CMK (cell line): Measurements from ENCODE around the gene TNFRSF19.
"Not testable (repeated sequence)": the region's sequence is repeated elsewhere in the genome, so short reads cannot be mapped to it uniquely, and the experiment has no call there.

Experiments used
- DNase-seq: peaks from one replicate; pipeline ENCODE4 v3.0.0-alpha.2; 2010; ENCODE audit warnings: low read depth

TNFRSF19 gene, protein sequence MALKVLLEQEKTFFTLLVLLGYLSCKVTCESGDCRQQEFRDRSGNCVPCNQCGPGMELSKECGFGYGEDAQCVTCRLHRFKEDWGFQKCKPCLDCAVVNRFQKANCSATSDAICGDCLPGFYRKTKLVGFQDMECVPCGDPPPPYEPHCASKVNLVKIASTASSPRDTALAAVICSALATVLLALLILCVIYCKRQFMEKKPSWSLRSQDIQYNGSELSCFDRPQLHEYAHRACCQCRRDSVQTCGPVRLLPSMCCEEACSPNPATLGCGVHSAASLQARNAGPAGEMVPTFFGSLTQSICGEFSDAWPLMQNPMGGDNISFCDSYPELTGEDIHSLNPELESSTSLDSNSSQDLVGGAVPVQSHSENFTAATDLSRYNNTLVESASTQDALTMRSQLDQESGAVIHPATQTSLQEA

DNA sequence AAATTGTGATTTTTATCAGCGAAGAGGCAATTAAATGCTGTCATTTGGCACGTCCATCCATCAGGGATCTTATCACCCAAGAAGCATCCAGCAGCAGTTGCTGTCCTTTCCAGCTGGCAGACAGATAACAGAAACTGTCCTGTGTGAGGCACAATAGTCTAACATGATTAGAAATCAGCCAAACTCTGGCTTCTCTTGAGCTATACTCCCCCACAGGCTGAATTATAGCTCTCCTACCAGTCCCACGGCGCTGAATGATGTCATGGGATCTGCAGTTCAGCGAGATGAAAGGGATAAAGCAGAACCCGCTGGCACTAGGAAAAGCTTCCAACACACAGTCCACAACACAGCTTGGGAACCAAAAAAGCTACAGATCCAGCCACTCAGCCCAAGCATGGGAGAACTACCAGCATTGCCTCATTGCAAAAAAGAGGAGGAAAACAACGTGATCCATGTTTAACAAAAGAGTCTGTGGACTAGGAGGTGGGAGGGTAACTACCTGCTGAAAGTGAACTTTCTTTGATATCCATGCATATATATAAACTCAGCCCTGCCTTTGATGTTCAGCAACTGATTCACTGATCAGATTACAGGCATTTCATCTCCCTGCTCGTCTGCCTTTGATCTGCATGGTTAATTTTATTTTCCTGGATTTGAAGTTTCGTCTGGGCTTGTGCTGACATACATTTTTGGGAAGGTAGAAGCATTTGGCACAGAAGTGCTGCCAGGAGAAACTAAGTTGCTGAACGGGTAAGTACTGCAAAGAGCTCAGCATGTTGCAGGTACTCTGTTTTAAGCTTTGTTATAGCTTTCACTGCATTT, at the start of gene TNFRSF19:
Gene TNFRSF19 (plus strand): TSS at position 314 of the 822 bp plus-strand sequence. CDS start 19,772 bp downstream, outside the sequence.
- no peak for DNase-seq

DNA sequence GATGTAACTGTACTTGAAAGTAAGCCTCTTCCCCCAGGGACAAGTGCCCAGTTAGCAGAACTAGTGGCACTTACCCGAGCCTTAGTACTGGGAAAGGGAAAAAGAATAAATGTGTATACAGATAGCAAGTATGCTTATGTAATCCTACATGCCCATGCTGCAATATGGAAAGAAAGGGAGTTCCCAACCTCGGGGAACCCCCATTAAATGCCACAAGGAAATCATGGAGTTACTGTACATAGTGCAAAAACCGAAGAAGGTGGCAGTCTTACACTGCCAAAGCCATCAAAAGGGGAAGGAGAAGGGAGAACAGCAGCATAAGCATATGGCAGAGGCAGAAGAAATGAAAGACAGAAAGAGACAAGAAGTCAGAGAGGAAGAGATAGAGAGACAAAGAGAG, 40.3 kb upstream of the TNFRSF19 start:
- DNase-seq = not testable (repeated sequence)

DNA sequence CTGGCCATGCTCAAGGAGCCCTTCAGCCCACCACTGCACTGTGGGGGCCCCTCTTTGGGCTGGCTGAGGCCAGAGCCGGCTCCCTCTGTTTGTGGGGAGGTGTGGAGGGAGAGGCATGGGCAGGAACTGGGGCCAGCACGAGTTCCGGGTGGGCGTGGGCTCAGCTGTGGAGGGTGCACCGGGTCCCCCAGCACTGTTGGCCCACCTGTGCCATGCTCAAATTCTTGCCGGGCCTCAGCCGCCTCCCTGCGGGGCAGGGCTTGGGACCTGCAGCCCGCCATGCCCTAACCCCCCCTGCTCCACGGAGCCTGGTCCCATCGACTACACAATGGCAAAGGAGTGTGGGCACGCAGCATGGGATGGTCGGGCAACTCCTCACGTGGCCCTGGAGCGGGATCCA, 38.8 kb upstream of the TNFRSF19 start:
- no peak for DNase-seq

DNA sequence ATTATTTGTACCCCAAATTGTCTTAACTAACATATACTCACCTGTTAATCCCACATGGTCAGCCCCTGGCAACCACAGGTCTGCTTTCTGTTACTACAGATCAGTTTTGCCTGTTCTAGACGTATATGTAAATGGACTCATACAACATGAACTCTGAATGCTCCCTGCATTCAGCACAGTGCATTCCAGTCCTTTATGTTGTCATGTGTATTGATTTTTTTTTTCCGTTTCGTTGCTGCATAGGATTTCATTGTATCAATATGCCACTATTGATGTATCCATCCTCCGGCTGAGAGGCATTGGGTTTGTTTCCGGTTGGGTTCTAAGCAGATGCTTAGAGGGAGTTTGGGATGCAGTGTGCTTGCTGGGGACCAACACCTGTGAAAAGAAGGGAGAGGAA, 36.1 kb upstream of the TNFRSF19 start:
- no peak for DNase-seq

DNA sequence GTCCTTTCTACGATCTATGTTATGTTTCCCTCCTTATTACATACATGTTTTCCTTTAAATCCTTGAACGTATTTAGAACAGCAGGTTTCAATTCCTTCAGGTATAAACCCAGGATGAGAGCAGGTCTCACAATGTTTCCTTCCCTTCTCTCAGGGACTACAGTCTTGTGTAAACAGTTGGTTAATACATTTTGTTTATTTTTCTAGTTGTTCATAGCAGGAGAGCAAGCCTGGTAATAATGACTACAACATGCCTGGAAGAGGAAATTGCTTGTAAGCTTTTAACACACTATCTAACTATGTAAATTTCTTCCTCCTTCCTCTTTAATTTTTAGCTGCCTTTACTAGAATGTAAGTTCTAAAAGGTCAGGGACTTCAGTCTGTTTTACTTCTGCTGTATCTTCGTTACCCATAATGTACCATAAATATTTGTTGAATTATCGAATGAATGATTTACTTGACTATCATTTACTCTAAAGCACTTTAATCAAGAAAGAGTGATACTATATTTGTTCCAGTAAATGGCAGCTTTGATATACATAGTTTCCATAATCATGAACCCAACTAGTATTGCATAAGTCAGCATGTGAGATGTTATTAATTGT, 28.9 kb upstream of the TNFRSF19 start:
- no peak for DNase-seq

DNA sequence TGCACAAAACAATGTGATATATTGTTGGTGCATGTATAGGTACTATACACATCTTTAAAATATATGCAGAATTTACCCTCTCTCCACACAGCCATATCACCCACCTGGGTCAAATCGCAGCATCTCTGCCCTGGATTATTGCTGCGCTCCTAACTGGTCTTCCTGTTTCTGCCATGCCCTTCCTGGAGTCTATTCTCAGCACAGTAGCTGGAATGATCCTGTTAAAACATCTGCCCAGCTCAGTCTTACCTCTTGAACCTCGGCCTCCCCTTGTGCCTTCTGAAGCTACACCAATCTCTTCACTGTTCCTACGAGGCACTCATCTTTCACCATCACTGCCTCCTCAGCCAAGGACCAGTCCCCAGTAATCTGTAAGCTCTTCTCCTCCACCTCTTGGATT, 25.5 kb upstream of the TNFRSF19 start:
- no peak for DNase-seq

DNA sequence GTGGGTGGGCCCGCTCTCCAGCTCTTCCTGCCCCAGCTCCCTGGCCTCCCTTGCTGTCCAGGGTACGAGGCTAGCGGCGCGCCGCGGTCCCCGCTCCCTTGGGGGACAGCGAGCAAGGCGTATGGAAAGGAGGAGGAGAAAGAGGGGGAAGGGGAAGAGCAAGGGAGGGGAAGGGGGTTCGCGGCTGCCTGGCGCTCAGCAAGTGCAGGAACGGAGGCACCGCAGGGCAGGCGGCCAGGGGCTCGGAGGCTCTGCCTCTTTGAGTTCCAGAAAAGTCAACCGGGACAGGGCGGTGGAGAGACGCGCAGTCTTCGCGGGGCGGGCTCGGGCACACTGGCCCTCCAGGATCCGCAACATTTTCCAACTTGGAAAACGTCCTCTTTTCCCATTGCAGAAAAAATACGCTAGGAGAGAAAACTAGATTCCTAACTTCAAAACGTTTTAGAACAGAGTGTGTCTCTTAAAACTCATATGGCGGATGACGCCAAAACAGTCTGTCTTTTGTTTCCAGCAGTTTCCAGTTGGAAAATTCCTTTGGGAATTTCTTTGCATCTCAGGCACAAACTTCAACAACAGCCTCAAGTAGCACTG, 23.1 kb upstream of the TNFRSF19 start:
- no peak for DNase-seq

DNA sequence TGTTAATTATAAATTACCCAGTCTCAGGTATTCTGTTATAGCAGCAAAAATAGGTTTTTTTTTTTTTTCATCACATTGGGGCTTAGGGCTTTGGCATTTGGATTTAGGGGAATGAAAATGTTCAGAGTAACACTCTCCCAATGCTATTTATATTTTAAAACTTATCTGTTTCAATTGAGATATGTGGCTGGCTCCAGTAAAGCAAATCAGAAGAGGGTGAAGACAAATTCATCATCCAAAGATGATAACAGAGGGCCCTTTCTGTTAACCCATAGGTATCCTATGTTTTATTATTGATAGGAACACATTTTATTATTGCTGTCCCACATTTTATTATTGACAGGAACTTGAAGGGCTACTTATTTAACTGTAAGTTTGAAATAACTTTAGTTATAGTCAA, 20.5 kb upstream of the TNFRSF19 start:
- no peak for DNase-seq

DNA sequence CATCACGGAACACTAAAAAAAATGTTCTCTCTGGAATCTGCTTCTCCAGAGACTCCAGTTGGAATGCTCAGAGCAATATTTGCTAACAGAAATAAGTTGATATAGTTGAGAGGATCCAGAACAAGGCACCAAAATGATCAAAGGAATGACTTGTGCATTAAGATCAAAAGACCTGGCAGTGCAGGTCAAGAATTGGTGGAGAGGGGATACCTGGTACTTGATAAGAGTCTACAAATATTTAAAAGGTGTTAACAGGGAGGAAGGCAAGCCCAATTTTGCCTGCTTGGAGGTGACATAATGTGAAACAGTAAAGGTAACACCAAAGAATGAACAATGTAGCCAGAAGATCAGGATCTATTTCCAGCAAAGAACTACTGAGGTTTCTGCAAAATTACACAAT, 20.0 kb upstream of the TNFRSF19 start:
- DNase-seq = no peak

DNA sequence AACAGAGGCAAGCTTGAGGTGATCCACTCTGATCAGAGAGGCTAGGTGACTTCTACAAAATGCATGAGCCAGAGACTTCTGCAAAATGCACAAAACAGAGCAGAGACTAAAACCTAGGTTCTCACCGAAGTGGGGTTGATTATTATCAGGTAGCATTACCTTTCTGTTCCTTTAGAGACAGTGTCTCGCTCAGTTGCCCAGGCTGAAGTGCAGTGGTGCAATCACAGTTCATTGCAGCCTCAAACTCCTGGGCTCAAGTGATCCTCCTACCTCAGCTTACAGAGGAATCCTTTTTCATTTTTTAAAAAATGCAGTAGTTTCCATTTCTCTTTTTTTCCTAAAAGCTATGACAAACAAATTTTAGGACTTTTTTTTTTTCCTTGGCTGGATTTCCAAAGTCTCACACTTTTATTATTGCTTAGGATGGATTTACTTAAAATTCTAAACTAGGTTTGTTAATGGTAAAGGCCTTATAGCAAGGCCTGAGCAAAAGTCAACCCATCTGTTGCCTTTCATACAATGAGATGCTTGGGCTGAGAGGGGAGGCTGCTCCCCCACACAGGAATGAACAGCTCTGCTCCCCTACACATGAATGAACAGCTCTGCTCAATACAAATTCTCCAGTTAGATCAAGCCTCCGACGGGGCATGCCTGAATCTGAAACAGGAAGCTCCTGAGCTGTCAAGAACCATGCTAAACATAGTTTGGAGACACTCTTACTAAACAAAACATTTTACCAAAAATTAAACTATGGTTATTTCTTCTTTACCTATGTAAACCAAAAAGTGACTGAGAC, 18.8 kb upstream of the TNFRSF19 start:
- DNase-seq = no peak

DNA sequence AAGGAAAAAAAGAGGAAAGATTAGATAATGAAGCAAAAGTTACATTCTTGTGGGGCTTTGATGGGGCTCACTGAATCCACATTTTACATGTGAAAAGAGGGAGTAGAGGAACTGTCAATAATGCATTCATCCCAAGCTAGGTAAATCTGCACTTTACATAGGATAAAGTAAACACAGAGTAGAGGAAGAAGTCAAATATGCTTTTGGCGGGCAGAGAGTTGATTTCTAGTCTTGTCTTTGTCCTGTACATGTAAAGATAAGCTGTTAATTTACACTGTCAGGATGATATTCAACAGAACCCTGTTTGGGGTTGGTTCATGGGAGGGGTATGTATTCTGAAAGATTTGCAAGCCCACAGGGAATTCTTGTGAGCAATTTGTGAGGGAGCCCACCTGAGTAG, 18.0 kb upstream of the TNFRSF19 start:
- DNase-seq = no peak

DNA sequence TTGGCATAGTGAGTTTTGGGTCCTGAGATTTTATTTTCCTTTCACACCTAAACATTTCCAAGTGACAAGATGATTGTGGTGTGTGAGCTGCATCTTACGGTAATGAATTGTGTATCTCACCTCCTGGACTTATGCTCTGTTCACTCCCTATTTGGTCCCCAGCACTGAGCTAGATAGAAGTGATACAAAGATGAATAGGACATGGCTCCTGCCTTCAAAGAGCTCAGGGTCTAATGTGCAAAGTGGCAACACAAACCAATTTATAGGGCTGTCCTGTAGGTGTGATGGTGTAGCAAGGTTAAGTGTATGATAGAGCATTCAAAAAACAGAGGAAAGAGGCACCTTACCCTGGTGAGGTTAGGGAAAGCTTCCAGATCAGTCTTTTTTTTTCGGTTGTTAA, 17.6 kb upstream of the TNFRSF19 start:
- DNase-seq = no peak

DNA sequence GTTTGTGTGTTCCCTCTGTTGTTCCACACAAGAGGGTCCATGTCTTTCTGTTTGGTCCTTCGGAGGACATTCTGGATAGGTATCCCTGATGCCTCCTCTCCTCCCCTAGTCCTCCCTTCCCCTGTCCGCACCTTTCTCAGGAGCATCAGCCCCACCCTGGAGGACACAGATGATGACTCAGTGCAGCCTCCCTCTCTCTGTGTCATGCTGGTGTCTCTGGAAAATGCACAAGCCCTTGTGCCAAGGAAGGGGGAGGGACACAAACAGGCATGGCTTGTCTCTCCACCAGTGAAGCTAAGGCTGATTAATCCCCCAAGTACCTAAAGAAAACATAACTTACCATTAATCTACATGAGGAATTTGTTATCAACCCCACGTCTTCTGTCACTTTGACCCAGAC, 16.2 kb upstream of the TNFRSF19 start:
- DNase-seq = no peak

DNA sequence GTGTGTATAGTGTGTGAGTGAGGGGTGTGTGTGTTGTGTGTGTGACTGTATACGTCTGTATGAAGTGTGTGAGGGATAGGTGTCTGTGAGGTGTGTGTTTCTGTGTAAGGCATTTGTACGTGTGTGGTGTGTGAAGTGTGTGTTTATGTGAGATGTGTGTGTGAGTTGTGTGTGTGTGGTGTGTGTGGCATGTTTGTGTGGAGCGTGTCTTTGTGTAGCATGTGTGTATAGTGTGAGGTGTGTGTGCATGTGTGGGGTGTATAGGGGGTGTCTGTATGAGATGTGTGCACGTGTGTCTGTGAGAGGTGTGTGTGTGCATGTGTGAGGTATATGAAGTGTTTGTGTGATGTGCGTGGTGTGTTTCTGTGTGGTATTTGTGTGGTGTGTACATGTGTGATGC, 13.2 kb upstream of the TNFRSF19 start:
- no peak for DNase-seq

DNA sequence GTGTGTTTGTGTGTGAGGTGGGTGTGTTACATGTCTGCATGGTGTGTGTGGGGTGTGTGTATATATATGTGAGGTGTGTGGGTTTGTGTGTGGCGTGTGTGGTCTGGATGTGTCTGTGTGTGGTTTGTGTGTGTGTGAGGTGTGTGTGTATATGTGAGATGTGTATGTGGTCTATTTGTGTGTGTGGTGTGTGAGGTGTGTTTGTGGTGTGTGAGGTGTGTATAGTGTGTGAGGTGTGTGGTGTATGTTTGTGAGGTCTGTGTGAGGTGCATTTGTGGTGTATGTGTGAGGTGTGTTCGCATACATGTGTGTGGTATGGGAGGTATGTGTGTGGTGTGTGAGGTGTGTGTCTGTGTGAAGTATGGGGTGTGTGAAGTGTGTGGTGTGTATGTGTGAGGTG, 12.5 kb upstream of the TNFRSF19 start:
- DNase-seq = no peak

DNA sequence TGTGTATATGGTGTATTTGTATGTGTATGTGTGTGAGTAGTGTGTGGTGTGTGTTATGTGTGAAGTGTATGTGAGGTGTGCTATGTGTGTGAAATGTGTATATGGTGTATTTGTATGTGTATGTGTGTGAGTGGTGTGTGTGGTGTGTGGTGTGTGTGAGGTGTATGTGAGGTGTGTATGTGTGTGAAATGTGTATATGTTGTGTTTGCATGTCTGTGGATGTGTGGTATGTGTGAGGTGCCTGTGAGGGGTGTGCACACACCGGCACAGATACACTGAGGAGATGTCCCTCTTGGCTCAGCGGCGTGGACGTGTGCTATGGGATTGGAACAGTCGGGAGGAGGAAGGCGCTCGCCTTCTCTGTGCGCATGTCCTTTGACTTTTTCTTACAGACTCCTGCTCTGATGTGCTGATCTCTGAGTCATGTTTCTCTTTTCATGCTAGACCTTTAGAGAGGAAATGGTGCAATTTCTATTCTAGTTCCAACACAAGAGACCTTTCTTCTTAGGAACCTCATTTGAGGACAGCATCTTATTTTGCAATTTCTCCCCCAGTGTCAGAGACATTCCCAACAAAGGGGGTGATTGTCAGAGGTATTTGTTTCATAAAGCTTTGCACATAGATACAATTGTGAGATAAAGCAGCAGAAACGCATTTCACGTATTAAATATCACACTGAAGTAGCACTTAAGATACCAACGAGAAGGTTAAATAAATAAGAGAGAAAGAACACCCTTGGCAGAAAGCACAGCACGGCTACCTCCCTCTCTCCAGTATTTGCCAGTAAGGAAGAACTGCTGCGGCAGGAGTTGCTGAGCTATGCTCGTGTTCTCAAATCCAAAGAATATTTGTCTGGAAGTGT, 11.3 kb upstream of the TNFRSF19 start:
- DNase-seq = no peak

DNA sequence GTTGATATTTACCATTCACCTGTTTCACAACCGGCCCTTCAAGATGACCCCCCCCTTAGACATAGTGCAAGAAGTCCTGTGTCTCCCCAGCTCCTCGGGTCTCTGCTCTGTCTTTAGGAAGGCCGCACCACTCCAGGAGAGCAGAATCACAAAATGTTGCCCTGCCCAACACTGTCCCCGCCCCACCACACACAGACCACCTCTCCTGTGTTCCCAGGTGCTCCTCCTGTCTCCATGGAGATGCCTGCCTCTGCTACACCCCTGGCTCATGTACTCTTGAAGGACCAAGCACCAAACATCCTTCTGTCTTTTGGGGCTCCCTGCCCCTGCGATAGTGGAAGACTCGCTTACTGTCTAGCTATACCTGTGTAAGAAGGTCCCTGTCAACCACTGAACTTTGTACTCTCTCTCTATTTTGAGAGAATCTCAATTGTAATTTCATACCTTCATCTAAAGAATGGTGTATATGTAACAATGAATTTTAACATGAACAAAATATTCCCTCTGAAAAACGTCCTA, 9.6 kb upstream of the TNFRSF19 start:
- DNase-seq = no peak

DNA sequence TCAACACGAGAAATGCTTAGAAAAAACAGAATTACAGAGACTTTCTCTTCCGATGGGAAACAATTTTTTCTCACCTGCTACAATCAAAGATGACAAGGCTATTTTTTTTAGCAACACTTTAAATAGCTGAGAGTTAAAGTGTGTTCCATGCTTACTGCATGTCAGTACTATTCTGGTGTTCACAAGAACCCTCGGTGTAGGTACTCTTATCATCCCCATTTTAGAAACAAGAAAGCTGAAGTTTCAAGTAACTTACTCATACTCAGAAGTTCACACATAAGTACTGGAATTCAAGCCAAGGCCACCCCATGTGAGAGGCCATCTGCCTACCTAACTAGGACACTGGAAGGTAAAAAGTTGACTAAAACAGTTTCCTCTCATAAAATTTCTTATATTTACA, 9.0 kb upstream of the TNFRSF19 start:
- DNase-seq = no peak

DNA sequence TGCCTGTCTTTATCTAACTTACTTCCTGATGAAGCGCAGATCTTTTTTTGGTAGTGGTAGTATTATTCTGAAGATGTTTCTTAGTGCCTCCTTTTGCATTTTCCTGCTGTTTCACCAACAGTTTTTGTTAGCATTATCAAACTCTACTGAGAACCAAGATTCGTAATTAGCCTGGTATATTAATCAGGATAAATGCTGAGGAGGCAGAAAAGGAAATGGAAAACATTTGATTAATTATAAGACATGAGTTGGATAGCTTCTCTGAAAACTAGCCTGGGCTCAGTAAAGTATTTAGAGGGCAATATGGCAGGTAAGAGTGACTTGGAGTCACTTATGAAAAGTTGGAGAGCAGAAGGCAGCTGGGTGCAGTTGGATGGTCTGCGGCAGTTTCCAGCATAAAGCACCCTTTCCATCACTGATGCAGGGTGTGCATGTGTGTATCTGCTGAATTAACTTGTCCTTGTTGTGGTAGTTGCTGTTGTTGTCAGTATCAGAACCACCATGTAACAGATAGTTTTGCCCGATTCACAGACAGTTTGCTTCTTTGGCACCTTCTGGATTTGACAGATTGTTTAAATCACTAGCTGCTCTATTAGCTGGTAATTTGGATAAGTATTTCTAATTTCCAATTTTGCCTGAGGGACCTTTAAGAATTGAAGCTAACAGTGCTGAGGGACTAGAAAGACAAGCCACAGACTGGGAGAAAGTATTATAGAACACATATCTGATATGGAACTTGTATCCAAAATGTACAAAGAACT, 6.9 kb upstream of the TNFRSF19 start:
- no peak for DNase-seq
